Measurements from ENCODE around the gene B9D1. TPM values are rescaled to one million over a fixed set of nuclear protein-coding genes. Genes with fewer than 3 reads are reported as not detected.

Gene B9D1
- total RNA-seq, 1 experiment from 2014 or later: 20.0 TPM

DNA sequence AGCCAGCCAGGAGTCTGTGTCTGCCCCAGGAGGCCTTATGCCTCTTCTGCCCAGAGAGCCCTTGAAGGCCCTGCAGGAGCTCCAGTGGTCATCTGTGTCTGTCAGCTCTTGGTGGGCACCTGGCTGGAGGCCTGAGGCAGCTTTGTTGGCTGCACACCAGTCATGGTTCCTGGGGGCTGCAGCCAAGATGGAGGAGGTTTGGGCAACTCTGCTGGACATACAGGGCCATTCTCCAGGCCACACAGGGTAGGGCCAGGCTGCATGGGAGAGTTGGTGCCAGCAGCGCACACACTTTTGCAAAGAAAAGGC is 29.4 kb downstream of the B9D1 start (continued):
- no peak for TF ChIP-seq ZNF274 (IDR thresholded peaks at IDR 0.05; ENCODE audit: low read depth, low read length)
- no peak for TF ChIP-seq YY1 (IDR thresholded peaks at IDR 0.05; ENCODE audit: extremely low read depth, insufficient replicate concordance, low read depth, low read length)
- no peak for TF ChIP-seq CEBPB (IDR thresholded peaks at IDR 0.05; ENCODE audit: low read depth)
- TF ChIP-seq CBX3 (IDR thresholded peaks at IDR 0.05; ENCODE audit: low read depth): no peak
- TF ChIP-seq JUND (IDR thresholded peaks at IDR 0.05): no peak
- TF ChIP-seq, protein P1, sequence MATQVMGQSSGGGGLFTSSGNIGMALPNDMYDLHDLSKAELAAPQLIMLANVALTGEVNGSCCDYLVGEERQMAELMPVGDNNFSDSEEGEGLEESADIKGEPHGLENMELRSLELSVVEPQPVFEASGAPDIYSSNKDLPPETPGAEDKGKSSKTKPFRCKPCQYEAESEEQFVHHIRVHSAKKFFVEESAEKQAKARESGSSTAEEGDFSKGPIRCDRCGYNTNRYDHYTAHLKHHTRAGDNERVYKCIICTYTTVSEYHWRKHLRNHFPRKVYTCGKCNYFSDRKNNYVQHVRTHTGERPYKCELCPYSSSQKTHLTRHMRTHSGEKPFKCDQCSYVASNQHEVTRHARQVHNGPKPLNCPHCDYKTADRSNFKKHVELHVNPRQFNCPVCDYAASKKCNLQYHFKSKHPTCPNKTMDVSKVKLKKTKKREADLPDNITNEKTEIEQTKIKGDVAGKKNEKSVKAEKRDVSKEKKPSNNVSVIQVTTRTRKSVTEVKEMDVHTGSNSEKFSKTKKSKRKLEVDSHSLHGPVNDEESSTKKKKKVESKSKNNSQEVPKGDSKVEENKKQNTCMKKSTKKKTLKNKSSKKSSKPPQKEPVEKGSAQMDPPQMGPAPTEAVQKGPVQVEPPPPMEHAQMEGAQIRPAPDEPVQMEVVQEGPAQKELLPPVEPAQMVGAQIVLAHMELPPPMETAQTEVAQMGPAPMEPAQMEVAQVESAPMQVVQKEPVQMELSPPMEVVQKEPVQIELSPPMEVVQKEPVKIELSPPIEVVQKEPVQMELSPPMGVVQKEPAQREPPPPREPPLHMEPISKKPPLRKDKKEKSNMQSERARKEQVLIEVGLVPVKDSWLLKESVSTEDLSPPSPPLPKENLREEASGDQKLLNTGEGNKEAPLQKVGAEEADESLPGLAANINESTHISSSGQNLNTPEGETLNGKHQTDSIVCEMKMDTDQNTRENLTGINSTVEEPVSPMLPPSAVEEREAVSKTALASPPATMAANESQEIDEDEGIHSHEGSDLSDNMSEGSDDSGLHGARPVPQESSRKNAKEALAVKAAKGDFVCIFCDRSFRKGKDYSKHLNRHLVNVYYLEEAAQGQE (IDR thresholded peaks at IDR 0.05; ENCODE audit: low read depth): no peak

DNA sequence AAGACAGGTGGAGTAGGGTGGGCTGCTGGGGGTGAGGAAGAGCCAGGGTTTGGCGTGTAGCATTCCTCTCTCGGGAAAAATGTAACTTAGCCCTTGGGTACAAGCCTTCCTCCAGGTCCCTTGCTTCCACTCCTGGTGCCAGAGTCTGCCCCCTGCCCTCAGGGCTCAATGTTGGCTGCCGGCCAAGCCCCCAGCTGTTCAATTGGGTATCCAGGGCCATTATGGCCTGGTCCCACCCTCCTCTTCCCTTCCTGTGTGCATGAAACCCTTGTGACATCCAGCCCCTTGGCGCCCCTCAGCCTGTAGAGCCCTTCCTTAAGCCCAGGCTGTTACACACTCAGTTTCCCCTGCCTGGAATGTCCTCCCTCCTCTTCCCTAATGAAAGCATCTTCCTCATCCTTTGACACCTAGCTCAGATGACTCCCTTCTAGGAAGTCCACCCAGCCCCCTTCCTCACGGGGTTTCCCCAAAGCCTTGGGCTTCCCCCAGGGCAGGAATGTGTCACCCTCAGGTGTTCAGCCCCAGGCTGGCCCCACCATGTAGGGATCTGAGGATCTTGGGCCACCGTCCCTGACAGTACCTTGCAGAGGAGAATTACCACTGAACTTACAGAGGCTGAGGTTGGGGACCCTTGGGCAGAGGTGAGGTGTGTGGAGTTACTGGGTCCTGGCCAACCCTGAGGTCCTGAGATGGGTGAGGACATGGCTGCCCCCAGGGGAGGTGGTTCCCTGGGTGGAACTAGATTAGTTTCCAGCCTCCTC is 30.0 kb downstream of the B9D1 start:
- BruUV-seq (replicated peaks): no TSS peak
- POLR2A ChIA-PET: no interaction called here
- RAD21 ChIA-PET (ENCODE audit: low non-redundant PET in 1 of 2, low total read pairs in 2 of 2, uncharacterized antibody in 2 of 2, unreplicated experiment in 2 of 2): no interaction called here
- Histone ChIP-seq H3K27ac (ENCODE audit: low read depth, low read length) (no peak overlapping the region), H3K4me2 (ENCODE audit: low read length) (no peak overlapping the region), H3K4me3 (replicated peaks in 1 of 2; ENCODE audit: low read depth in 1 of 2, low read length in 2 of 2) (no peak overlapping the region), H2AFZ (ENCODE audit: low read depth, low read length, poor library complexity, severe bottlenecking) (no peak overlapping the region), H3K36me3 (ENCODE audit: control insufficient read depth in 1 of 2, insufficient read depth in 2 of 2, low read length in 2 of 2) (peaks cover 4 to 22% of the 10 kb centered on the region in 2 experiments; a peak in 2 of 4 replicates), H3K9me3 (ENCODE audit: control insufficient read depth in 1 of 2, insufficient read depth in 1 of 2, low read depth in 1 of 2, low read length in 2 of 2) (no peaks in the 10 kb centered on the region), H3K9ac (ENCODE audit: low read length) (no peak overlapping the region), H4K20me1 (ENCODE audit: insufficient read depth) (no peaks in the 10 kb centered on the region), H3K9me2 (ENCODE audit: insufficient read depth) (no peaks in the 10 kb centered on the region), H3K79me2 (ENCODE audit: insufficient read depth, low read length) (no peaks in the 10 kb centered on the region), H3K27me3 (ENCODE audit: insufficient read depth, low read length) (no peaks in the 10 kb centered on the region), H3K4me1 (ENCODE audit: control insufficient read depth in 1 of 2, insufficient read depth in 2 of 2, low read length in 2 of 2) (peaks cover 5 to 17% of the 10 kb centered on the region in 2 experiments)
- TF ChIP-seq EGR1 (IDR thresholded peaks at IDR 0.05; ENCODE audit: low read depth) (no peak), SRF (IDR thresholded peaks at IDR 0.05; ENCODE audit: low read depth) (no peak), ATF3 (IDR thresholded peaks at IDR 0.05) (no peak), ELF1 (IDR thresholded peaks at IDR 0.05; ENCODE audit: borderline replicate concordance, low read depth) (no peak), YY1 (IDR thresholded peaks at IDR 0.05; ENCODE audit: extremely low read depth, insufficient replicate concordance, low read depth, low read length) (no peak), RAD21 (IDR thresholded peaks at IDR 0.05; ENCODE audit: low read depth) (no peak), SIN3A (IDR thresholded peaks at IDR 0.05; ENCODE audit: low read depth) (no peak), CBX3 (IDR thresholded peaks at IDR 0.05; ENCODE audit: low read depth) (no peak), JUND (IDR thresholded peaks at IDR 0.05) (no peak)
- TF ChIP-seq, protein P2, sequence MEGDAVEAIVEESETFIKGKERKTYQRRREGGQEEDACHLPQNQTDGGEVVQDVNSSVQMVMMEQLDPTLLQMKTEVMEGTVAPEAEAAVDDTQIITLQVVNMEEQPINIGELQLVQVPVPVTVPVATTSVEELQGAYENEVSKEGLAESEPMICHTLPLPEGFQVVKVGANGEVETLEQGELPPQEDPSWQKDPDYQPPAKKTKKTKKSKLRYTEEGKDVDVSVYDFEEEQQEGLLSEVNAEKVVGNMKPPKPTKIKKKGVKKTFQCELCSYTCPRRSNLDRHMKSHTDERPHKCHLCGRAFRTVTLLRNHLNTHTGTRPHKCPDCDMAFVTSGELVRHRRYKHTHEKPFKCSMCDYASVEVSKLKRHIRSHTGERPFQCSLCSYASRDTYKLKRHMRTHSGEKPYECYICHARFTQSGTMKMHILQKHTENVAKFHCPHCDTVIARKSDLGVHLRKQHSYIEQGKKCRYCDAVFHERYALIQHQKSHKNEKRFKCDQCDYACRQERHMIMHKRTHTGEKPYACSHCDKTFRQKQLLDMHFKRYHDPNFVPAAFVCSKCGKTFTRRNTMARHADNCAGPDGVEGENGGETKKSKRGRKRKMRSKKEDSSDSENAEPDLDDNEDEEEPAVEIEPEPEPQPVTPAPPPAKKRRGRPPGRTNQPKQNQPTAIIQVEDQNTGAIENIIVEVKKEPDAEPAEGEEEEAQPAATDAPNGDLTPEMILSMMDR (IDR thresholded peaks at IDR 0.05 in 2 of 3, conservative IDR thresholded peaks at IDR 0.05 in 1 of 3; ENCODE audit: borderline replicate concordance in 1 of 3, insufficient read depth in 1 of 3, low read depth in 2 of 3, low read length in 2 of 3): no peak
- intact Hi-C loops (cut with micrococcal nuclease): no loop called here
- ATAC-seq (no peak), DNase-seq (ENCODE audit: low read depth, low spot score) (no peak)
- CTCF ChIA-PET: no interaction called here

Measured in HCT116 (cell line).